Osteoblast (primary cell): ENCODE data around the gene TYMP. TPM values are rescaled to one million over a fixed set of nuclear protein-coding genes. Genes with fewer than 3 reads are reported as not detected.

Experiments used
- DNase-seq: peaks from one replicate; pipeline ENCODE4 v3.0.0; 2011; ENCODE audit warnings: low spot score, mixed read lengths; ENCODE audit not compliant: insufficient read length; ENCODE audit errors: missing footprints
- H2AFZ ChIP-seq: 2 replicates; pipeline ENCODE4 v1.6.0; 2011; ENCODE audit warnings: mild to moderate bottlenecking, low read length
- H3K27ac ChIP-seq: 2 replicates; pipeline ENCODE4 v1.5.1; 2011; ENCODE audit warnings: mild to moderate bottlenecking, low read depth, low read length, moderate library complexity
- H3K27me3 ChIP-seq: 2 replicates; pipeline ENCODE4 v1.6.0; 2012; ENCODE audit warnings: mild to moderate bottlenecking, control low read depth, inconsistent platforms, low read length, moderate library complexity; ENCODE audit not compliant: insufficient read depth
- H3K36me3 ChIP-seq: 2 replicates; pipeline ENCODE4 v1.5.1; 2011; ENCODE audit warnings: mild to moderate bottlenecking, low read length, control low read depth, moderate library complexity; ENCODE audit not compliant: insufficient read depth
- H3K4me1 ChIP-seq: 2 replicates; pipeline ENCODE4 v1.5.1; 2011; ENCODE audit warnings: mild to moderate bottlenecking, low read length, control low read depth, moderate library complexity; ENCODE audit not compliant: insufficient read depth
- H3K4me2 ChIP-seq: 2 replicates; pipeline ENCODE4 v1.6.0; 2011; ENCODE audit warnings: mild to moderate bottlenecking, low read length; ENCODE audit not compliant: insufficient read depth
- H3K4me3 ChIP-seq: fragments of 200-600 bp; sonication (generic); 3 replicates; pipeline ENCODE4 v1.5.1; 2012; ENCODE audit warnings: mild to moderate bottlenecking, low read length, inconsistent platforms; ENCODE audit not compliant: insufficient read depth
- H3K79me2 ChIP-seq: 2 replicates; pipeline ENCODE4 v1.6.0; 2012; ENCODE audit warnings: mild to moderate bottlenecking, low read length, control low read depth, inconsistent platforms; ENCODE audit not compliant: insufficient read depth
- H3K9me3 ChIP-seq: 2 replicates; pipeline ENCODE4 v1.5.1; 2011; ENCODE audit warnings: low read depth, low read length, control low read depth
- H4K20me1 ChIP-seq: 2 replicates; pipeline ENCODE4 v1.6.0; 2012; ENCODE audit warnings: mild to moderate bottlenecking, low read length, control low read depth; ENCODE audit not compliant: insufficient read depth
- CTCF ChIP-seq: IDR thresholded peaks from 2 replicates; pipeline ENCODE4 v1.5.1; 2011; ENCODE audit warnings: mild to moderate bottlenecking, low read depth, low read length, moderate library complexity; ENCODE audit errors: extremely low read depth
- total RNA-seq: library from RNA; depleted of rRNA; stranded (reverse); fragments of >200 nt; gene quantifications from 2 replicates; pipeline ENCODE4 v1.2.3, GENCODE V29; 2012

TYMP gene
- total RNA-seq, 1 donor: 30.0 TPM

- Histone ChIP-seq H3K79me2 (peaks cover 30% of the 10 kb centered on the region), H3K4me1 (peaks cover 18% of the 10 kb centered on the region), H3K27ac (peak overlapping the region; percentile 56), H3K4me3 (peak overlapping the region; percentile 86), H3K9me3 (no peaks in the 10 kb centered on the region), H3K27me3 (no peaks in the 10 kb centered on the region), H4K20me1 (peaks cover 29% of the 10 kb centered on the region), H3K4me2 (peak overlapping the region; percentile 96), H2AFZ (peak overlapping the region; percentile 15), H3K36me3 (peaks cover 15% of the 10 kb centered on the region)
- no peak for TF ChIP-seq CTCF
- DNase-seq: no peak
These were observed 4.0 kb downstream of the TYMP start for GRCh38 chr22:50525858-50526107.

DNA sequence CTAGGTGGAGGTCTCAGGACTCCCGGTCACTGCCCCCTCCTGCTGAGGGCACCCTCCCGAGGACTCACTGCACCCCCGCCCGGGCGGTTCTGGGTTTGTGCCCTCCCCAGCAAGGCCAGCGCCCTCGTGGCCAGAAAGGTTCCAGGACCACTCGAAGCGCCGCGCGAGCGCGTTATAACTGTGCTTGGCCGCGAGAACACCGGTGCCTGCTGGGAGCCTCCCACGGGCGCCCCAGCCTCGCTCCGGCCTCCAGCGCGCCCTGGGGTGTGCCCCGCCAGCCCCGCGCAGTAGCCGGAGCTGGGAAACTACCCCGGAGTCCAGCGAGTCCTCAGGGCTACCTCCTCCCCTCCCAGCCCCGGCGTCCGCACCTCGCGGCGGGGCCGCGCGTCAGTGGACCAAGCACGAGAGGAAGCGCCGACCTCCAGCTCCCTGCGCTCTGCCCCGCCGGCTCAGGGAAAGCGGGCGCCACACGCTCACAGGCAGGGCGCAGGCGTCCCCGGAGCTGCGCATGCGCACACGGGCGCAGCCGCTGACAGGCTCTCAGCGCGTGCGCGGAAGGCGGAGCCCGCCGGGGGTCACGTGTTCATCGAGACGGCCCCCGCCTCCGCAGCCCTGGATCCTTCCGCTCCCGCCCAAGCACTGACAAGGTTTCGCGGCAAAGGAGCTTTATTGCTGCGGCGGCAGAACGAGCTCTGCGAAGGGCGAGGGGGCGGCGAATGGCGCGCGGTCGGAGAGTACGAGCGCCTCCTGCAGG, 4.5 kb downstream of the TYMP start, which contains the start of gene SCO2:
TSS of gene SCO2 (minus strand) at position 495 of the 754 bp plus-strand sequence. CDS start 1,187 bp downstream, outside the sequence.
- peak within 1 kb of the TSS; percentile 86 for H3K4me3 ChIP-seq
- DNase-seq: peak; percentile 100
- H2AFZ ChIP-seq: peak within 1 kb of the TSS; percentile 65

GRCh38 chr22:50524676-50525103, 5.1 kb downstream of the TYMP start:
- peak overlapping the region; percentile 65 for H2AFZ ChIP-seq
- H3K27ac ChIP-seq: peak overlapping the region; percentile 78
- DNase-seq: no peak
- H3K9me3 ChIP-seq: no peaks in the 10 kb centered on the region
- peak overlapping the region; percentile 96 for H3K4me2 ChIP-seq
- H3K4me3 ChIP-seq: peak overlapping the region; percentile 86
- no peaks in the 10 kb centered on the region for H3K27me3 ChIP-seq
- no peak for TF ChIP-seq CTCF
- H3K79me2 ChIP-seq: peaks cover 30% of the 10 kb centered on the region
- peaks cover 29% of the 10 kb centered on the region for H4K20me1 ChIP-seq
- H3K36me3 ChIP-seq: peaks cover 15% of the 10 kb centered on the region
- H3K4me1 ChIP-seq: peaks cover 13% of the 10 kb centered on the region

More for the DNA sequence above, 4.5 kb downstream of the TYMP start, which contains the start of gene SCO2:
- Histone ChIP-seq H3K9me3 (no peaks in the 10 kb centered on the region), H3K27ac (peak within 1 kb of the TSS; percentile 78), H4K20me1 (peaks cover 29% of the 10 kb centered on the region), H3K36me3 (peaks cover 15% of the 10 kb centered on the region), H3K79me2 (peaks cover 30% of the 10 kb centered on the region), H3K27me3 (no peaks in the 10 kb centered on the region), H3K4me1 (peaks cover 14% of the 10 kb centered on the region), H3K4me2 (peak within 1 kb of the TSS; percentile 96)
- TF ChIP-seq CTCF: peak; percentile 42

GRCh38 chr22:50523806-50524675, 5.8 kb downstream of the TYMP start:
- peak overlapping the region; percentile 86 for H3K4me3 ChIP-seq
- peak overlapping the region; percentile 96 for H3K4me2 ChIP-seq
- H3K36me3 ChIP-seq: peaks cover 18% of the 10 kb centered on the region
- H4K20me1 ChIP-seq: peaks cover 28% of the 10 kb centered on the region
- no peaks in the 10 kb centered on the region for H3K27me3 ChIP-seq
- H2AFZ ChIP-seq: no peak overlapping the region
- H3K9me3 ChIP-seq: no peaks in the 10 kb centered on the region
- DNase-seq: peak; percentile 85
- TF ChIP-seq CTCF: no peak
- peak overlapping the region; percentile 78 for H3K27ac ChIP-seq
- H3K79me2 ChIP-seq: peaks cover 30% of the 10 kb centered on the region
- H3K4me1 ChIP-seq: peaks cover 13% of the 10 kb centered on the region
